Liver (tissue), 9 donors: ENCODE results near the gene DLX2. TPM values are rescaled to one million over a fixed set of nuclear protein-coding genes. Genes with fewer than 3 reads are reported as not detected.

ENCODE experiments used
- DNase-seq: peaks from one replicate; pipeline ENCODE4 v3.0.0-alpha.2; 2017; ENCODE audit warnings: low spot score
- H3K27ac ChIP-seq, 2 donors: one replicate each; pipeline ENCODE4 v1.7.0; 2013; ENCODE audit warnings: inconsistent platforms in 2 of 2, low read length in 2 of 2, control low read depth in 1 of 2, low read depth in 1 of 2, mild to moderate bottlenecking in 1 of 2
- H3K27me3 ChIP-seq, 4 donors: one replicate each; pipeline versions ENCODE4 v1.6.1 to v1.7.0; 2013; ENCODE audit warnings: low read length in 3 of 4, inconsistent platforms in 1 of 4, mild to moderate bottlenecking in 1 of 4, moderate library complexity in 1 of 4; ENCODE audit not compliant: control insufficient read depth in 4 of 4, insufficient read depth in 4 of 4
- H3K36me3 ChIP-seq, 4 donors: one replicate each; pipeline versions ENCODE4 v1.6.1 to v1.7.0; 2013; ENCODE audit warnings: low read length in 3 of 4, mild to moderate bottlenecking in 3 of 4, low read depth in 1 of 4, moderate library complexity in 1 of 4; ENCODE audit not compliant: control insufficient read depth in 4 of 4, insufficient read depth in 3 of 4
- H3K4me1 ChIP-seq, 4 donors: one replicate each; pipeline versions ENCODE4 v1.6.1 to v1.7.0; 2013; ENCODE audit warnings: low read length in 3 of 4, mild to moderate bottlenecking in 3 of 4, moderate library complexity in 1 of 4; ENCODE audit not compliant: control insufficient read depth in 4 of 4, insufficient read depth in 4 of 4
- H3K4me3 ChIP-seq, 3 donors: one replicate each; pipeline versions ENCODE4 v1.6.1 to v1.7.0; 2013; ENCODE audit warnings: low read length in 3 of 3, control low read depth in 1 of 3, low read depth in 1 of 3, mild to moderate bottlenecking in 1 of 3
- H3K9ac ChIP-seq, 2 donors: one replicate each; pipeline ENCODE4 v1.7.0; 2013; ENCODE audit warnings: low read length in 2 of 2, mild to moderate bottlenecking in 2 of 2, moderate library complexity in 2 of 2, control low read depth in 1 of 2, low read depth in 1 of 2
- H3K9me3 ChIP-seq, 4 donors: one replicate each; pipeline versions ENCODE4 v1.6.1 to v1.7.0; 2013; ENCODE audit warnings: low read length in 3 of 4; ENCODE audit not compliant: control insufficient read depth in 4 of 4
- FOXA1 ChIP-seq: IDR thresholded peaks from 2 replicates; pipeline ENCODE4 v1.6.1; 2016; ENCODE audit warnings: antibody characterized with exemption
- FOXA2 ChIP-seq: IDR thresholded peaks from 2 replicates; pipeline ENCODE4 v1.6.1; 2016; ENCODE audit warnings: antibody characterized with exemption
- HNF4A ChIP-seq, 2 donors: conservative IDR thresholded peaks; 2 replicates each; pipeline ENCODE4 v1.6.1; 2016; ENCODE audit warnings: antibody characterized with exemption in 2 of 2, mild to moderate bottlenecking in 2 of 2
- HNF4G ChIP-seq: IDR thresholded peaks from 2 replicates; pipeline ENCODE4 v1.6.1; 2016; ENCODE audit warnings: antibody characterized with exemption
- JUND ChIP-seq, 2 donors: IDR thresholded peaks; 2 replicates each; pipeline ENCODE4 v1.6.1; 2016; ENCODE audit warnings: antibody characterized with exemption in 2 of 2
- RAD21 ChIP-seq, 2 donors: IDR thresholded peaks; 2 replicates each; pipeline ENCODE4 v1.6.1; 2016; ENCODE audit warnings: antibody characterized with exemption in 2 of 2, mild to moderate bottlenecking in 2 of 2
- RXRA ChIP-seq, 2 donors: IDR thresholded peaks; 2 replicates each; pipeline ENCODE4 v1.6.1; 2017 to 2018; ENCODE audit warnings: antibody characterized with exemption in 2 of 2, mild to moderate bottlenecking in 1 of 2
- SP1 ChIP-seq: IDR thresholded peaks from 2 replicates; pipeline ENCODE4 v1.6.1; 2018; ENCODE audit warnings: antibody characterized with exemption, mild to moderate bottlenecking
- TAF1 ChIP-seq: conservative IDR thresholded peaks from 2 replicates; pipeline ENCODE4 v1.6.1; 2016; ENCODE audit warnings: antibody characterized with exemption, mild to moderate bottlenecking
- WGBS: extraction: QIAGEN DNeasy Blood & Tissue Kit; methylation state at CpG from one replicate; pipeline ENCODE4 v1.1.7; 2013; 5-methylcytosine and 5-hydroxymethylcytosine counted together
- polyA plus RNA-seq, 2 donors: library from polyadenylated mRNA; stranded (reverse) in 1 of 2; unstranded in 1 of 2; fragments of 200-250 nt in 1 of 2; fragments of >200 nt in 1 of 2; fragmentation: Nextera tagmentation in 1 of 2; extraction: Ambion mirVana in 1 of 2; gene quantifications; one replicate each; pipeline versions ENCODE4 v1.2.1 to v1.2.3, GENCODE V29; 2013 to 2015
- total RNA-seq, 2 donors: library from RNA; depleted of rRNA; stranded (reverse); fragments of >200 nt; gene quantifications; one replicate each; pipeline ENCODE4 v1.2.3, GENCODE V29; 2014
- TF ChIP-seq, protein P1 (sequence below): fragments of 150-350 bp; IDR thresholded peaks from 2 replicates; pipeline ENCODE4 v1.5.1; 2017; ENCODE audit warnings: improper control_type of control experiment, low read depth, low read length; ENCODE audit not compliant: missing input control
- TF ChIP-seq, protein P2 (sequence below): IDR thresholded peaks from 2 replicates; pipeline ENCODE4 v1.6.1; 2016; ENCODE audit warnings: antibody characterized with exemption
- donor health status: healthy.
- donor health status: healthy.
- donor health status: healthy.
- donor health status: healthy.
- donor health status: healthy.

DLX2 gene
- total and polyA plus RNA-seq, 4 donors: not detected

DNA sequence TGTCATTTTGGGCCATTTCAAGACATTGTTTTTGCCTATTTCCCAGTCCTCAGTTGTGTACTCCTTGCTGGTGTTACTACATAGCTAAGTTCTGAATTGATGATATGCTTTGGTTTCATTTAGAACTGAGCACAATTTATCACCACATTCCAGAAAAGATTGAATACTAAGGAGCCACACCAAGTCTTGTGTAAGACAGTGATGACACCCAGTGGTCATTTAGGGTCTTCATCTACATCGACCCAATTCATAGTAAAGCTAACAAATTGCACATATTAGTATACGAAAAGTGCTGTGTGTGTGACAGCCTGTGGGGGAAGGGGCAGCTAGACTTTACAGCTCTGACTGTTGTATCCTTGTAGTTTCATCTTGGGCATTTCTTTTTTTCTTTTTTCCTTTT, 10.9 kb upstream of the DLX2 start:
- H3K9ac ChIP-seq: no peak overlapping the region
- H3K27me3 ChIP-seq: peaks cover 0 to 7% (median 3%) of the 10 kb centered on the region in 4 donors
- 34% methylated on average over 2 of the region's 2 CpGs for WGBS
- H3K4me3 ChIP-seq: no peak overlapping the region
- no peak overlapping the region for H3K27ac ChIP-seq
- DNase-seq: no peak
- H3K4me1 ChIP-seq: no peaks in the 10 kb centered on the region
- TF ChIP-seq HNF4G (no peak), RAD21 (IDR thresholded peaks at IDR 0.05) (peak; percentile 54 to 58), SP1 (no peak), JUND (IDR thresholded peaks at IDR 0.05) (no peak)
- TF ChIP-seq, protein P1, sequence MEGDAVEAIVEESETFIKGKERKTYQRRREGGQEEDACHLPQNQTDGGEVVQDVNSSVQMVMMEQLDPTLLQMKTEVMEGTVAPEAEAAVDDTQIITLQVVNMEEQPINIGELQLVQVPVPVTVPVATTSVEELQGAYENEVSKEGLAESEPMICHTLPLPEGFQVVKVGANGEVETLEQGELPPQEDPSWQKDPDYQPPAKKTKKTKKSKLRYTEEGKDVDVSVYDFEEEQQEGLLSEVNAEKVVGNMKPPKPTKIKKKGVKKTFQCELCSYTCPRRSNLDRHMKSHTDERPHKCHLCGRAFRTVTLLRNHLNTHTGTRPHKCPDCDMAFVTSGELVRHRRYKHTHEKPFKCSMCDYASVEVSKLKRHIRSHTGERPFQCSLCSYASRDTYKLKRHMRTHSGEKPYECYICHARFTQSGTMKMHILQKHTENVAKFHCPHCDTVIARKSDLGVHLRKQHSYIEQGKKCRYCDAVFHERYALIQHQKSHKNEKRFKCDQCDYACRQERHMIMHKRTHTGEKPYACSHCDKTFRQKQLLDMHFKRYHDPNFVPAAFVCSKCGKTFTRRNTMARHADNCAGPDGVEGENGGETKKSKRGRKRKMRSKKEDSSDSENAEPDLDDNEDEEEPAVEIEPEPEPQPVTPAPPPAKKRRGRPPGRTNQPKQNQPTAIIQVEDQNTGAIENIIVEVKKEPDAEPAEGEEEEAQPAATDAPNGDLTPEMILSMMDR: peak; percentile 20
- no peaks in the 10 kb centered on the region for H3K36me3 ChIP-seq
- no peaks in the 10 kb centered on the region for H3K9me3 ChIP-seq

GRCh38 chr2:172109988-172110811, 7.5 kb upstream of the DLX2 start:
- Histone ChIP-seq H3K27ac (no peak overlapping the region), H3K36me3 (no peaks in the 10 kb centered on the region), H3K9me3 (no peaks in the 10 kb centered on the region), H3K27me3 (peaks cover 0 to 28% (median 8%) of the 10 kb centered on the region in 4 donors), H3K4me1 (peaks cover 9 to 15% (median 14%) of the 10 kb centered on the region in 4 donors), H3K4me3 (no peak overlapping the region), H3K9ac (no peak overlapping the region)
- DNase-seq: no peak
- peak in 1 of 2 donors; percentile 17 for TF ChIP-seq HNF4A (conservative IDR thresholded peaks at IDR 0.05)
- TF ChIP-seq RAD21 (IDR thresholded peaks at IDR 0.05): no peak
- WGBS: 48% methylated on average over 31 of the region's 31 CpGs

DNA sequence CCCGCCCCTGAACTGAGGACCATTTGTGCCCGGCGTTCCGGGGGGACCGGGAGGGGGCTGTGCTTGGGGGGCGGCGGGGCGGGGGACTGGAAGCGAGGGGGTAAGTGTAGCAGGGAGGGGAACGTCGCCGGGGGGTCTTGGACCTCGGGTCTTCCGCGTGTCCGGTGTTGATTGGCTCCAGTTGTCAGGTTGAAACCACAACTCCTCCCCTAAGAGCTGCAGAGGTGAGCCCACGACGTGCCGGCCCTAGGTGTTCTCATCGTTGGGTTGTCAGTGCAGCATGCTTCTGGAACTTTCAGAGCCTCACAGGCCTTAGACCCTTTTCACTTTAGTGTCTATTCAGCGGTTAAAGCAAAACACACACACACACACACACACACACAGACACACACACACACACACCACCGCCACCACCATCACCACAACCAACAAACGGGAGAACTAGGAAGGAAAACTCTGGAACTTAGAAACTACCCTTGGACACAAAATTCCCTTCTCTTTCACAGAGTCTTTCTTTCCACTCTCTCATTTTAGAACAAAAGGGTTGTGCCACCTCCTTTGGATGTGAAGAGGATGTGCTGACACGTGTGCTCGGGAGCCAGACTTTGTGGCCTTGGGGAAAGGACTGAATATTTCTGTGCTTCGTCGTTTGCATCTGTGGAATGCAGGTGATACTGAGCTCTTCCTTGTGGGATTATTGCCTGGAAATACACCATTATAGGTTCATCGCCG, 6.7 kb upstream of the DLX2 start:
- H3K9ac ChIP-seq: no peak overlapping the region
- no peaks in the 10 kb centered on the region for H3K9me3 ChIP-seq
- peaks cover 9 to 15% (median 14%) of the 10 kb centered on the region in 4 donors for H3K4me1 ChIP-seq
- no peaks in the 10 kb centered on the region for H3K36me3 ChIP-seq
- TF ChIP-seq HNF4G (no peak), RAD21 (IDR thresholded peaks at IDR 0.05) (no peak), JUND (IDR thresholded peaks at IDR 0.05) (no peak), RXRA (IDR thresholded peaks at IDR 0.05) (no peak), FOXA1 (no peak), FOXA2 (no peak), TAF1 (no peak)
- TF ChIP-seq, protein P2, sequence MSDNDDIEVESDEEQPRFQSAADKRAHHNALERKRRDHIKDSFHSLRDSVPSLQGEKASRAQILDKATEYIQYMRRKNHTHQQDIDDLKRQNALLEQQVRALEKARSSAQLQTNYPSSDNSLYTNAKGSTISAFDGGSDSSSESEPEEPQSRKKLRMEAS: no peak
- no peak for DNase-seq
- 29% methylated on average over 29 of the region's 29 CpGs for WGBS
- no peak overlapping the region for H3K27ac ChIP-seq
- H3K27me3 ChIP-seq: peaks cover 0 to 28% (median 8%) of the 10 kb centered on the region in 4 donors
- no peak overlapping the region for H3K4me3 ChIP-seq
